Measurements from ENCODE around the gene LMOD2.

Gene LMOD2

DNA sequence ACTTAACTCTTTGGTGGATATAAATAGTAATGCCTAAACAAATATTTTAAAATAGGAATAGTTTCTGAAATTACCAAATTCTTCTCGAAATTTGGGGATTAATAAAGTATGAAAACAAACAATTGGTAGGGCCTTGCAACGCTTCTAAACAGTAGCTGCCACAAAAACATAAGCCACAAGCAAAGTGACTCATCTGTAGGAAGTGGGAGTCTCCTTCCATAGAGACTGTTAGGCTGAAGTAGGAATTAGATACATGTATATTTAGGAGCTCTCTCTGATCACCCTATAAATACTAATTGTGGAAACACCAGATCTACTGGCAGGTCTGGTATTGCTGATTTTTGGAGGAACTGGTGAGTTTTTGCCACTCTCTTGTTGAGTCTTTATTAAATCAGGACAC lies 5.7 kb upstream of the LMOD2 start:
- TF ChIP-seq, protein P1, sequence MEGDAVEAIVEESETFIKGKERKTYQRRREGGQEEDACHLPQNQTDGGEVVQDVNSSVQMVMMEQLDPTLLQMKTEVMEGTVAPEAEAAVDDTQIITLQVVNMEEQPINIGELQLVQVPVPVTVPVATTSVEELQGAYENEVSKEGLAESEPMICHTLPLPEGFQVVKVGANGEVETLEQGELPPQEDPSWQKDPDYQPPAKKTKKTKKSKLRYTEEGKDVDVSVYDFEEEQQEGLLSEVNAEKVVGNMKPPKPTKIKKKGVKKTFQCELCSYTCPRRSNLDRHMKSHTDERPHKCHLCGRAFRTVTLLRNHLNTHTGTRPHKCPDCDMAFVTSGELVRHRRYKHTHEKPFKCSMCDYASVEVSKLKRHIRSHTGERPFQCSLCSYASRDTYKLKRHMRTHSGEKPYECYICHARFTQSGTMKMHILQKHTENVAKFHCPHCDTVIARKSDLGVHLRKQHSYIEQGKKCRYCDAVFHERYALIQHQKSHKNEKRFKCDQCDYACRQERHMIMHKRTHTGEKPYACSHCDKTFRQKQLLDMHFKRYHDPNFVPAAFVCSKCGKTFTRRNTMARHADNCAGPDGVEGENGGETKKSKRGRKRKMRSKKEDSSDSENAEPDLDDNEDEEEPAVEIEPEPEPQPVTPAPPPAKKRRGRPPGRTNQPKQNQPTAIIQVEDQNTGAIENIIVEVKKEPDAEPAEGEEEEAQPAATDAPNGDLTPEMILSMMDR (IDR thresholded peaks at IDR 0.05; ENCODE audit: low read depth, low read length, missing control alignments), result no peak
- H3K4me3 ChIP-seq (ENCODE audit: low read depth, low read length), result no peak overlapping the region
- DNase-seq (ENCODE audit: low read depth), result no peak

DNA sequence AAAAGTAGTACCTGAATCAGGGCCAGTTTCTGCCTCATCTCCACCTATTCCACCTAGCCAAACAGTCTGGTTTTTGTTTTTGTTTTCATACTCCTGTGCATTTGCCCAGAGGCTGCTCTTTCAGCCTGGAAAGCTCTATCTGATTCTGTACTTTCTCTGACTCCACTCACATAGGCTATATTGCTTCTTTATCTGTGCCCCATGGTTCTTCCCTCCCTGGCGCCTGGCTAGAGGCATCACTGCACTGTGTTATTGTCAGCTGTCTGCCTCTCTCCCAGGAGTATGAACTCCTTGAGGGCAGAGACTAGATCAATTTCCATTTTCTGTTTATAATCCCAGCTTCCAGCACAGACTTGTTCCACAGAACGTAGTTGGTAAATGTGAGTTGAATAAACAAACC lies 5.1 kb upstream of the LMOD2 start:
- H3K4me3 ChIP-seq (ENCODE audit: low read depth, low read length), result no peak overlapping the region
- no peak for DNase-seq (ENCODE audit: low read depth)
- TF ChIP-seq, protein P1 (IDR thresholded peaks at IDR 0.05; ENCODE audit: low read depth, low read length, missing control alignments), result no peak

DNA sequence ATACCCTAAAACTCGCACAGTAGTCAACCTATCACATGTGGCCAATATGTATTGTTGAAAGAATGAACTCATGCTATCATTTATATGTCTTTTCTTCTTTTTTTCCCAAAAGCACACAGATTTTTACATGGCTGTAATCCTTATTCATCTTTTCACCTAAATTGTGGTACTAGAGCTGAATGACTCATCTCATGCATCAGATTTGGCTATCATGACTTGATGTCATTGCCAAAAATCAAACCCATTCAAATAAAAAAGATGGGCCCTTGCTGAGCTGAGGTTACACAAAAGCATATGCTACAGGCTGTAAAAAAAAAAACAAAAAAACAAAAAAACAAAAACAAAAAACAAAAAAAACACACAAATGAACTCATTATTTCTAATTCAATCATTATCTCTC lies 3.3 kb upstream of the LMOD2 start:
- DNase-seq (ENCODE audit: low read depth), result no peak
- H3K4me3 ChIP-seq (ENCODE audit: low read depth, low read length), result no peak overlapping the region
- TF ChIP-seq, protein P1 (IDR thresholded peaks at IDR 0.05; ENCODE audit: low read depth, low read length, missing control alignments), result no peak

DNA sequence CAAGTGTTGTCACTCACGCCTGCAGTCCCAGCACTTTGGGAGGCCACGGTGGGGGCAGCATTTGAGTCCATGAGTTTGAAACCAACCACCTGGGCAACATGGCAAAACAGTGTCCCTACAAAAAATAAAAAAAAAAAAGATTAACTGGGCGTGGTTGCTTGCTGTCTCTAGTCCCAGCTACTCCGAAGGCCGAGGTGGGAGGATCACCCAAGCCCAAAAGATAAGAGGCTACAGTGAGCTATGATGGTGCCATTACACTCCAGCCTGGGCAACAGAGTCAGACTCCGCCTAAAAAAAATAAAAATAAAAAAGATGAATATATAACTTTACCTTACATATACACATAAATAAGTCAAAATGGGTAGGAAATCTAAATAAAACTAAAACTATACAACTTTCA lies 2.5 kb upstream of the LMOD2 start:
- no peak overlapping the region for H3K4me3 ChIP-seq (ENCODE audit: low read depth, low read length)
- no peak for DNase-seq (ENCODE audit: low read depth)

DNA sequence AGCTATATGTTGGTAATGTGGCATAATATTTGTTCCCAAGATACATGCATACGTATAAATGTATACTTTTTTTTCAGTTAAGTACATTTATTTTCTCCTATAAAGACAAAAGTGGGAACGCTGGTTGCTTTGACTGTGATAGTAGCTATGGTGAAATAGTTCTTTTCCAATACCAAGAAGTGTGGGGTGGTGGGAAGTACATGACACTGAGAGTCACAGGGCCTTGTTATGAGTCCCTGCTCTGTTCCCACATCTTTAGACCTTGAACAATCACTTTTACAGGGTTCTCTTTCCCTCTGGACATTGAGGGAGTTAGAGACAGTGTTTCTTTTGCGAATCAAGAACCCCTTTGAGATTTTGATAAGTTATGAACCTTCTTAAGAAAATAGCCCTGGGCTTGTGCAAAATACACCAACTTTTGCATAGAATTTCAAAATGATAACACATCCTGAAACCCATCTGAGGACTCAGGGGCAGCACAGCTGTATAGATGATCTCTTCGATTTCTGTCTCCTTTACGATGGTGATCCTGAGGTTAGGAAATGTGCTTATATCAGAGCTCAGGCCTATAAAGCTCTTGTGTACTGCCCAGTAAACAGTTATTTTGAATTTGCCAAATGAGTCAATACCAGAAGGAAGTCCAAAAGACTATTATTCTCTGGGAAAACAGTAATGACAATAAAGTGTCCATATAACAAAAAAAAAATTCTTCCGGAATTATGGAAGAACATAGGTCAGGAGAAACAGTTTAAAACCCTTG lies 1.1 kb downstream of the LMOD2 start:
- TF ChIP-seq, protein P1 (IDR thresholded peaks at IDR 0.05; ENCODE audit: low read depth, low read length, missing control alignments), result no peak
- no peak overlapping the region for H3K4me3 ChIP-seq (ENCODE audit: low read depth, low read length)
- no peak for DNase-seq (ENCODE audit: low read depth)

More for the DNA sequence above, 2.5 kb upstream of the LMOD2 start:
- TF ChIP-seq, protein P1 (IDR thresholded peaks at IDR 0.05; ENCODE audit: low read depth, low read length, missing control alignments), result no peak

DNA sequence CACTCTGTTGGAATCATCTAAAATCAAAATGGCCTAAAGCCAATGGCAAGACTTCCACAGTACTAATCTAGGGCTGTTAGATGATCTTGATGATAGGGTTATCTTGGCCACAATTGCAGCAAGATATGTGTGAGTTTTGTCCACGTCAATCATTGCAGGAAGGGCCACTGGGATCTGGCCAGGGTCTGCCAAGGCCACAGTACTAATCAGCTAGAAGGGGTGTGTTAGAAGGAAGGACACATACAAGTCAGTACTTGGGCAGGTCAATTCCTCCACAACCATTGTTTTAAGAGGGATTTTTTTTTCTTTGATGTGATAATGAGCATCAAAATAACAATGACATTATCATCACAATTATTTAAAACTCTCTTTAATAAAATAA lies 1.6 kb downstream of the LMOD2 start:
- no peak for DNase-seq (ENCODE audit: low read depth)
- TF ChIP-seq, protein P1 (IDR thresholded peaks at IDR 0.05; ENCODE audit: low read depth, low read length, missing control alignments), result no peak
- no peak overlapping the region for H3K4me3 ChIP-seq (ENCODE audit: low read depth, low read length)

DNA sequence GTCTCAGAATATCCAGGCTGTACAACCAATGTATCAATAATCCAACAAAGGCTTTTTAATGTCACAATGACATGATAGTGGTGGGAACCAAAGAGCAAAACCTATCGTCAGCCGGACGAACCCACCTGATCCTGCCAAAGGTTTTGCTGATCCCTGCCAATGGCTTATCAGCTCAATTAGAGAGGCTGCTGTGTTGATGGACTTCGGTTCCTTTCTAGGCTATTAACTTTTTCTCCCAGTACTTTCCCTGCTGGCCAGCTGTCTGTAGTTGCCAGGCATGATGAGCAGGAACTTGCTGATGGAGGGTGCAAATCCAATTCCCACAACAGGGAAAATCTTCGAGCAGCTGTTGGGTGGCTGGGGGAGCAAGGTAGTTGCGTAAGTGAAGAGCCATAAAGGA lies 2.4 kb downstream of the LMOD2 start:
- no peak overlapping the region for H3K4me3 ChIP-seq (ENCODE audit: low read depth, low read length)
- TF ChIP-seq, protein P1 (IDR thresholded peaks at IDR 0.05; ENCODE audit: low read depth, low read length, missing control alignments), result no peak
- no peak for DNase-seq (ENCODE audit: low read depth)
